ENCODE results near the gene KHK. TPM values are rescaled to one million over a fixed set of nuclear protein-coding genes. Genes with fewer than 3 reads are reported as not detected.

The KHK gene
- total RNA-seq, 4 donors from 2014 or later = 0.44 to 2.3 (median 1.7) TPM

- 80 to 88% methylated on average over 12 to 15 of the region's 15 CpGs for WGBS, 2 donors
- intact Hi-C loops (cut with DNase I) = no loop called here
- no peaks in the 10 kb centered on the region for H3K27me3 ChIP-seq
- peaks cover 23 to 24% of the 10 kb centered on the region in 2 donors for H3K36me3 ChIP-seq
- no peak overlapping the region for H3K27ac ChIP-seq
- no peak overlapping the region for H3K4me3 ChIP-seq (replicated peaks in 1 of 3)
- H3K9me3 ChIP-seq = no peaks in the 10 kb centered on the region
- no peaks in the 10 kb centered on the region for H3K4me1 ChIP-seq
- no peak for DNase-seq
- TF ChIP-seq CTCF (IDR thresholded peaks at IDR 0.05) (no peak), POLR2A (IDR thresholded peaks at IDR 0.05) (no peak)
Observed at GRCh38 chr2:27059141-27059820, 27.3 kb upstream of the KHK start.

GRCh38 chr2:27060323-27060722, 26.2 kb upstream of the KHK start:
- DNase-seq = no peak
- no peak for TF ChIP-seq CTCF (IDR thresholded peaks at IDR 0.05)
- intact Hi-C loops (cut with DNase I) = no loop called here
- no peaks in the 10 kb centered on the region for H3K4me1 ChIP-seq
- no peaks in the 10 kb centered on the region for H3K27me3 ChIP-seq
- no peaks in the 10 kb centered on the region for H3K9me3 ChIP-seq
- H3K4me3 ChIP-seq (replicated peaks in 1 of 3) = no peak overlapping the region
- no peak overlapping the region for H3K27ac ChIP-seq
- 90 to 91% methylated on average over 3 of the region's 3 CpGs for WGBS, 2 donors
- peaks cover 13 to 17% of the 10 kb centered on the region in 2 donors for H3K36me3 ChIP-seq

- H3K36me3 ChIP-seq = peaks cover 0 to 11% of the 10 kb centered on the region in 2 donors
- peaks cover 5 to 15% of the 10 kb centered on the region in 2 donors for H3K4me1 ChIP-seq
- no peaks in the 10 kb centered on the region for H3K9me3 ChIP-seq
- no peak for TF ChIP-seq POLR2A (IDR thresholded peaks at IDR 0.05)
- no peak for TF ChIP-seq CTCF (IDR thresholded peaks at IDR 0.05)
- intact Hi-C loops (cut with DNase I) = no loop called here
- H3K27me3 ChIP-seq = no peaks in the 10 kb centered on the region
- no peak for DNase-seq
- H3K4me3 ChIP-seq (replicated peaks in 1 of 3) = no peak overlapping the region
- 81 to 92% methylated on average over 3 of the region's 3 CpGs for WGBS, 2 donors
- H3K27ac ChIP-seq = no peak overlapping the region
Observed at GRCh38 chr2:27065128-27065527, 21.4 kb upstream of the KHK start.

GRCh38 chr2:27067385-27067784, 19.2 kb upstream of the KHK start:
- 93 to 94% methylated on average over 5 of the region's 5 CpGs for WGBS, 2 donors
- Histone ChIP-seq H3K4me1 (peaks cover 17 to 26% of the 10 kb centered on the region in 2 donors), H3K9me3 (no peaks in the 10 kb centered on the region), H3K4me3 (replicated peaks in 1 of 3) (no peak overlapping the region), H3K27me3 (no peaks in the 10 kb centered on the region), H3K27ac (no peak overlapping the region), H3K36me3 (peaks cover 0 to 11% of the 10 kb centered on the region in 2 donors)
- TF ChIP-seq POLR2A (IDR thresholded peaks at IDR 0.05) = no peak
- no peak for TF ChIP-seq CTCF (IDR thresholded peaks at IDR 0.05)
- no peak for DNase-seq
- intact Hi-C loops (cut with DNase I) = no loop called here

- no peaks in the 10 kb centered on the region for H3K9me3 ChIP-seq
- 92 to 93% methylated on average over 6 of the region's 6 CpGs for WGBS, 2 donors
- TF ChIP-seq POLR2A (IDR thresholded peaks at IDR 0.05) = no peak
- TF ChIP-seq CTCF (IDR thresholded peaks at IDR 0.05) = no peak
- intact Hi-C loops (cut with DNase I) = no loop called here
- H3K4me3 ChIP-seq (replicated peaks in 1 of 3) = no peak overlapping the region
- H3K4me1 ChIP-seq = peaks cover 21 to 32% of the 10 kb centered on the region in 2 donors
- H3K36me3 ChIP-seq = peaks cover 0 to 11% of the 10 kb centered on the region in 2 donors
- DNase-seq = no peak
- H3K27ac ChIP-seq = no peak overlapping the region
- no peaks in the 10 kb centered on the region for H3K27me3 ChIP-seq
Observed at GRCh38 chr2:27069436-27069835, 17.1 kb upstream of the KHK start.
